AG04449 (cell line): ENCODE data around the gene DNAI1.

Experiments
- CTCF ChIA-PET: fragments of 350-600 bp; formaldehyde crosslinking; extraction: SDS; loops from one replicate; lab custom pipeline; 2021; ENCODE audit warnings: antibody characterized with exemption; lab: Yijun Ruan, JAX
- POLR2A ChIA-PET: fragments of 400-600, 350-600 bp; formaldehyde crosslinking; extraction: SDS; loops from one replicate; lab custom pipeline; 2020; ENCODE audit warnings: antibody characterized with exemption, inconsistent platforms; lab: Yijun Ruan, JAX
- DNase-seq: peaks from one replicate; pipeline ENCODE4 v3.0.0-alpha.2; 2010; ENCODE audit warnings: low read depth, low spot score
- H3K4me3 ChIP-seq: 2 replicates; pipeline ENCODE4 v1.5.1; 2011; ENCODE audit warnings: low read depth, mild to moderate bottlenecking, control low read depth, low read length
- CTCF ChIP-seq: IDR thresholded peaks from one replicate; pipeline ENCODE4 v1.5.1; 2011; ENCODE audit warnings: mild to moderate bottlenecking, moderate library complexity, low read length, control low read depth, inconsistent platforms; ENCODE audit not compliant: insufficient read depth; ENCODE audit errors: missing control alignments

DNAI1 gene

GRCh38 chr9:34555500-34555899, 96.9 kb downstream of the DNAI1 start:
- no peak for DNase-seq
- no peak overlapping the region for H3K4me3 ChIP-seq
- ChIA-PET CTCF (interaction anchor here (4.2 to 10.6 kb wide), 2 partner anchors 8 to 41 kb away, joined by 24 to 255 read pairs; no protein-coding TSS in a partner anchor), POLR2A (no interaction called here)
- no peak for TF ChIP-seq CTCF

- ChIA-PET POLR2A (no interaction called here), CTCF (interaction anchor here (1.8 to 10.6 kb wide), 3 partner anchors 8 to 47 kb away, joined by 6 to 255 read pairs (median 24); no protein-coding TSS in a partner anchor)
- no peak for DNase-seq
- no peak for TF ChIP-seq CTCF
- H3K4me3 ChIP-seq = no peak overlapping the region
These were observed 97.4 kb downstream of the DNAI1 start for GRCh38 chr9:34555936-34556525.

- TF ChIP-seq CTCF = no peak
- ChIA-PET POLR2A (no interaction called here), CTCF (interaction anchor here (1.8 to 4.2 kb wide), 2 partner anchors 9 to 46 kb away, joined by 6 to 24 read pairs; no protein-coding TSS in a partner anchor)
- no peak overlapping the region for H3K4me3 ChIP-seq
- DNase-seq = no peak
These were observed 98.3 kb downstream of the DNAI1 start for GRCh38 chr9:34556949-34557348.

- DNase-seq = no peak
- no peak overlapping the region for H3K4me3 ChIP-seq
- TF ChIP-seq CTCF = no peak
- ChIA-PET POLR2A (no interaction called here), CTCF (interaction anchor here (0.6 to 4.2 kb wide), 7 partner anchors 7 to 82 kb away, joined by 3 to 24 read pairs (median 4); no protein-coding TSS in a partner anchor)
These were observed 99.1 kb downstream of the DNAI1 start for GRCh38 chr9:34557426-34558321.

- POLR2A ChIA-PET = no interaction called here
- H3K4me3 ChIP-seq = no peak overlapping the region
- no peak for DNase-seq
- TF ChIP-seq CTCF = no peak
- CTCF ChIA-PET = interaction anchor here (1.1 to 4.2 kb wide), 5 partner anchors 8 to 76 kb away, joined by 3 to 24 read pairs (median 4); no protein-coding TSS in a partner anchor
These were observed 99.8 kb downstream of the DNAI1 start for GRCh38 chr9:34558364-34558763.
